Loucy (cell line): Measurements from ENCODE around the gene MPZL3.

Source experiments
- H2AFZ ChIP-seq: fragments of 200-600 bp; sonication (generic); 2 replicates; pipeline ENCODE4 v1.6.0; 2016; ENCODE audit warnings: antibody characterized with exemption, mild to moderate bottlenecking, low read length, moderate library complexity
- H3F3A ChIP-seq: fragments of 200-600 bp; 2 replicates; pipeline ENCODE4 v1.6.0; 2016; ENCODE audit warnings: antibody characterized with exemption, low read depth, mild to moderate bottlenecking
- H3K27me3 ChIP-seq: fragments of 200-600 bp; sonication (generic); 2 replicates; pipeline ENCODE4 v1.6.1; 2014; ENCODE audit warnings: low read length, mild to moderate bottlenecking; ENCODE audit not compliant: insufficient read depth, poor library complexity, severe bottlenecking
- H3K36me3 ChIP-seq: fragments of 200-600 bp; sonication (generic); 2 replicates; pipeline ENCODE4 v1.6.1; 2016; ENCODE audit warnings: low read length; ENCODE audit not compliant: insufficient read depth
- H3K4me1 ChIP-seq: fragments of 200-600 bp; sonication (generic); 2 replicates; pipeline ENCODE4 v1.5.1; 2014; ENCODE audit warnings: low read length, mild to moderate bottlenecking; ENCODE audit not compliant: insufficient read depth, poor library complexity, severe bottlenecking
- H3K4me2 ChIP-seq: fragments of 200-600 bp; sonication (generic); 2 replicates; pipeline ENCODE4 v1.6.0; 2014; ENCODE audit warnings: antibody characterized with exemption, low read length, low read depth, mild to moderate bottlenecking; ENCODE audit not compliant: poor library complexity, severe bottlenecking
- H3K4me3 ChIP-seq: fragments of 200-600 bp; sonication (generic); 2 replicates; pipeline ENCODE4 v1.5.1; 2014; ENCODE audit warnings: low read length, mild to moderate bottlenecking, mixed read lengths; ENCODE audit not compliant: poor library complexity, severe bottlenecking
- H3K79me2 ChIP-seq: fragments of 200-600 bp; sonication (generic); 2 replicates; pipeline ENCODE4 v1.6.1; 2014; ENCODE audit warnings: low read length; ENCODE audit not compliant: insufficient read depth
- H3K9ac ChIP-seq: fragments of 200-600 bp; sonication (generic); 2 replicates; pipeline ENCODE4 v1.6.0; 2014; ENCODE audit warnings: mild to moderate bottlenecking, low read depth, low read length, moderate library complexity; ENCODE audit not compliant: poor library complexity, severe bottlenecking
- H3K9me2 ChIP-seq: fragments of 200-600 bp; sonication (generic); replicated peaks from 2 replicates; pipeline ENCODE4 v1.6.1; 2016; ENCODE audit warnings: low read depth, low read length, mixed read lengths
- H3K9me3 ChIP-seq: fragments of 200-600 bp; sonication (generic); 2 replicates; pipeline ENCODE4 v1.6.1; 2014; ENCODE audit warnings: mild to moderate bottlenecking, antibody characterized with exemption, low read length, low read depth; ENCODE audit not compliant: insufficient read depth
- H4K20me1 ChIP-seq: fragments of 200-600 bp; sonication (generic); 2 replicates; pipeline ENCODE4 v1.6.0; 2014; ENCODE audit warnings: antibody characterized with exemption, low read length, mild to moderate bottlenecking; ENCODE audit not compliant: insufficient read depth, poor library complexity, severe bottlenecking
- CTCF ChIP-seq: fragments of 200-600 bp; sonication (generic); conservative IDR thresholded peaks from 2 replicates; pipeline ENCODE4 v1.5.1; 2014; ENCODE audit warnings: mild to moderate bottlenecking, antibody characterized with exemption, low read length
- EZH2phosphoT487 ChIP-seq: fragments of 200-600 bp; IDR thresholded peaks from 2 replicates; pipeline ENCODE4 v1.6.1; 2018; ENCODE audit warnings: antibody characterized with exemption, mild to moderate bottlenecking, moderate library complexity, borderline replicate concordance

The MPZL3 gene

GRCh38 chr11:118281284-118281683, 29.1 kb upstream of the MPZL3 start:
- no peaks in the 10 kb centered on the region for H3K9me2 ChIP-seq
- H3K9me3 ChIP-seq = no peaks in the 10 kb centered on the region
- no peak overlapping the region for H3K4me2 ChIP-seq
- TF ChIP-seq CTCF (no peak), EZH2phosphoT487 (no peak)
- H3K4me1 ChIP-seq = peaks cover 8% of the 10 kb centered on the region
- H3K9ac ChIP-seq = no peak overlapping the region
- no peaks in the 10 kb centered on the region for H3F3A ChIP-seq
- H3K27me3 ChIP-seq = no peaks in the 10 kb centered on the region
- H3K36me3 ChIP-seq = no peaks in the 10 kb centered on the region
- no peaks in the 10 kb centered on the region for H4K20me1 ChIP-seq
- no peaks in the 10 kb centered on the region for H3K79me2 ChIP-seq
- H2AFZ ChIP-seq = no peak overlapping the region
- H3K4me3 ChIP-seq = no peak overlapping the region

- H3F3A ChIP-seq = no peaks in the 10 kb centered on the region
- no peak overlapping the region for H3K4me2 ChIP-seq
- H4K20me1 ChIP-seq = no peaks in the 10 kb centered on the region
- H3K36me3 ChIP-seq = no peaks in the 10 kb centered on the region
- TF ChIP-seq CTCF (no peak), EZH2phosphoT487 (no peak)
- no peaks in the 10 kb centered on the region for H3K9me3 ChIP-seq
- H3K4me3 ChIP-seq = no peak overlapping the region
- H3K27me3 ChIP-seq = no peaks in the 10 kb centered on the region
- no peaks in the 10 kb centered on the region for H3K79me2 ChIP-seq
- no peaks in the 10 kb centered on the region for H3K9me2 ChIP-seq
- H3K9ac ChIP-seq = no peak overlapping the region
- H2AFZ ChIP-seq = no peak overlapping the region
- H3K4me1 ChIP-seq = peaks cover 8% of the 10 kb centered on the region
These were observed 25.1 kb upstream of the MPZL3 start for GRCh38 chr11:118277312-118277711.

GRCh38 chr11:118276422-118276821, 24.3 kb upstream of the MPZL3 start:
- H3K4me1 ChIP-seq = peaks cover 7% of the 10 kb centered on the region
- TF ChIP-seq CTCF (no peak), EZH2phosphoT487 (no peak)
- no peaks in the 10 kb centered on the region for H4K20me1 ChIP-seq
- H3K4me2 ChIP-seq = no peak overlapping the region
- no peaks in the 10 kb centered on the region for H3K79me2 ChIP-seq
- no peaks in the 10 kb centered on the region for H3K9me2 ChIP-seq
- no peaks in the 10 kb centered on the region for H3F3A ChIP-seq
- H3K4me3 ChIP-seq = no peak overlapping the region
- H2AFZ ChIP-seq = no peak overlapping the region
- no peaks in the 10 kb centered on the region for H3K9me3 ChIP-seq
- no peak overlapping the region for H3K9ac ChIP-seq
- no peaks in the 10 kb centered on the region for H3K36me3 ChIP-seq
- H3K27me3 ChIP-seq = peaks cover 5% of the 10 kb centered on the region
